ENCODE data around the gene DEGS1.
"Not testable (repeated sequence)": the region's sequence is repeated elsewhere in the genome, so short reads cannot be mapped to it uniquely, and the experiment has no call there.

The DEGS1 gene

GRCh38 chr1:224180783-224181452 lies 2.1 kb upstream of the DEGS1 start:
- DNase-seq (ENCODE audit: low read depth, low spot score): no peak

GRCh38 chr1:224181453-224181810 lies 1.6 kb upstream of the DEGS1 start:
- DNase-seq (ENCODE audit: low read depth, low spot score): no peak

GRCh38 chr1:224182057-224182865 lies 779 bp upstream of the DEGS1 start:
- no peak for DNase-seq (ENCODE audit: low read depth, low spot score)

- DNase-seq (ENCODE audit: low read depth, low spot score): no peak
These were observed 712 bp downstream of the DEGS1 start for GRCh38 chr1:224183591-224184312.

- no peak for DNase-seq (ENCODE audit: low read depth, low spot score)
These were observed 2.2 kb downstream of the DEGS1 start for GRCh38 chr1:224185208-224185607.

- DNase-seq (ENCODE audit: low read depth, low spot score): no peak
These were observed 5.2 kb downstream of the DEGS1 start for GRCh38 chr1:224188286-224188685.

GRCh38 chr1:224189561-224189960 lies 6.5 kb downstream of the DEGS1 start:
- no peak for DNase-seq (ENCODE audit: low read depth, low spot score)

- DNase-seq (ENCODE audit: low read depth, low spot score): no peak
These were observed 9.2 kb downstream of the DEGS1 start for GRCh38 chr1:224192082-224192788.

GRCh38 chr1:224193319-224193966 lies 10.4 kb downstream of the DEGS1 start:
- no peak for DNase-seq (ENCODE audit: low read depth, low spot score)

GRCh38 chr1:224196813-224197600 lies 14.0 kb downstream of the DEGS1 start:
- no peak for DNase-seq (ENCODE audit: low read depth, low spot score)

- no peak for DNase-seq (ENCODE audit: low read depth, low spot score)
These were observed 15.5 kb downstream of the DEGS1 start for GRCh38 chr1:224198572-224198971.

GRCh38 chr1:224199679-224200078 lies 16.6 kb downstream of the DEGS1 start:
- DNase-seq (ENCODE audit: low read depth, low spot score): no peak

- no peak for DNase-seq (ENCODE audit: low read depth, low spot score)
These were observed 18.3 kb downstream of the DEGS1 start for GRCh38 chr1:224201383-224201782.

GRCh38 chr1:224201853-224202252 lies 18.8 kb downstream of the DEGS1 start:
- DNase-seq (ENCODE audit: low read depth, low spot score): no peak

- DNase-seq (ENCODE audit: low read depth, low spot score): no peak
These were observed 20.4 kb downstream of the DEGS1 start for GRCh38 chr1:224203243-224204016.

- DNase-seq (ENCODE audit: low read depth, low spot score): no peak
These were observed 22.4 kb downstream of the DEGS1 start for GRCh38 chr1:224205438-224205840.

GRCh38 chr1:224205931-224206538 lies 23.0 kb downstream of the DEGS1 start:
- DNase-seq (ENCODE audit: low read depth, low spot score): not testable (repeated sequence)

GRCh38 chr1:224211206-224211962 lies 28.3 kb downstream of the DEGS1 start:
- peak; percentile 45 for DNase-seq (ENCODE audit: low read depth, low spot score)

GRCh38 chr1:224212618-224213061 lies 29.6 kb downstream of the DEGS1 start:
- DNase-seq (ENCODE audit: low read depth, low spot score): no peak
